ENCODE data around the gene RHOBTB3.

DNA sequence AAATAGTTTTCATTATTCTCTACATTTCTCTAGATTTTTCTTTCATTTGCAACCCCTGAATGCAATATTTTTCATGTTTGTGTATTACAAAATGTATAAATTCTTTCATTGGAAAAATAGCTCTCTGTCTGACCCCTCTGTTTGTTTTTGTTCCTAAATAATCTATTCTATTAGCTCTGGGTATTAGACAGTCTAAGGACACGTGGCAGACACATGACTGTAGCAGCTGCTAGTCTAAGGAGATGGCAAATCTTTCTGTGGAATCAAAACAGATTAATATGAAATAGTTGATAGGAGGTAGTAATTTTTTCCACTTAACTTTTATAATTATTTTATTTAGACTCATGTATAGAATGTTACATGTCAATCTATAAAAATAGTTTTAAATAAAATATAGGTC lies 27.0 kb upstream of the RHOBTB3 start:
- TF ChIP-seq, protein P1, sequence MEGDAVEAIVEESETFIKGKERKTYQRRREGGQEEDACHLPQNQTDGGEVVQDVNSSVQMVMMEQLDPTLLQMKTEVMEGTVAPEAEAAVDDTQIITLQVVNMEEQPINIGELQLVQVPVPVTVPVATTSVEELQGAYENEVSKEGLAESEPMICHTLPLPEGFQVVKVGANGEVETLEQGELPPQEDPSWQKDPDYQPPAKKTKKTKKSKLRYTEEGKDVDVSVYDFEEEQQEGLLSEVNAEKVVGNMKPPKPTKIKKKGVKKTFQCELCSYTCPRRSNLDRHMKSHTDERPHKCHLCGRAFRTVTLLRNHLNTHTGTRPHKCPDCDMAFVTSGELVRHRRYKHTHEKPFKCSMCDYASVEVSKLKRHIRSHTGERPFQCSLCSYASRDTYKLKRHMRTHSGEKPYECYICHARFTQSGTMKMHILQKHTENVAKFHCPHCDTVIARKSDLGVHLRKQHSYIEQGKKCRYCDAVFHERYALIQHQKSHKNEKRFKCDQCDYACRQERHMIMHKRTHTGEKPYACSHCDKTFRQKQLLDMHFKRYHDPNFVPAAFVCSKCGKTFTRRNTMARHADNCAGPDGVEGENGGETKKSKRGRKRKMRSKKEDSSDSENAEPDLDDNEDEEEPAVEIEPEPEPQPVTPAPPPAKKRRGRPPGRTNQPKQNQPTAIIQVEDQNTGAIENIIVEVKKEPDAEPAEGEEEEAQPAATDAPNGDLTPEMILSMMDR (IDR thresholded peaks at IDR 0.05), result no peak
- TF ChIP-seq POLR2A (IDR thresholded peaks at IDR 0.05), result no peak

Data from uterus (tissue), 2 donors.